GM18511 (cell line): ENCODE data around the gene IL10.
A peak's percentile ranks its signal among the peaks of the same experiment; 100 is the strongest.
"Not testable (repeated sequence)": the region's sequence is repeated elsewhere in the genome, so short reads cannot be mapped to it uniquely, and the experiment has no call there.

Experiments
- ATAC-seq: cut with Tn5 transposase; IDR thresholded peaks from one replicate; pipeline ENCODE4 v1.9.1; 2021; ENCODE audit warnings: mild to moderate bottlenecking, moderate library complexity; ENCODE audit not compliant: unreplicated experiment

The IL10 gene

GRCh38 chr1:206794294-206794908 lies 22.1 kb upstream of the IL10 start:
- no peak for ATAC-seq

GRCh38 chr1:206793620-206794019 lies 21.3 kb upstream of the IL10 start:
- ATAC-seq: no peak

DNA sequence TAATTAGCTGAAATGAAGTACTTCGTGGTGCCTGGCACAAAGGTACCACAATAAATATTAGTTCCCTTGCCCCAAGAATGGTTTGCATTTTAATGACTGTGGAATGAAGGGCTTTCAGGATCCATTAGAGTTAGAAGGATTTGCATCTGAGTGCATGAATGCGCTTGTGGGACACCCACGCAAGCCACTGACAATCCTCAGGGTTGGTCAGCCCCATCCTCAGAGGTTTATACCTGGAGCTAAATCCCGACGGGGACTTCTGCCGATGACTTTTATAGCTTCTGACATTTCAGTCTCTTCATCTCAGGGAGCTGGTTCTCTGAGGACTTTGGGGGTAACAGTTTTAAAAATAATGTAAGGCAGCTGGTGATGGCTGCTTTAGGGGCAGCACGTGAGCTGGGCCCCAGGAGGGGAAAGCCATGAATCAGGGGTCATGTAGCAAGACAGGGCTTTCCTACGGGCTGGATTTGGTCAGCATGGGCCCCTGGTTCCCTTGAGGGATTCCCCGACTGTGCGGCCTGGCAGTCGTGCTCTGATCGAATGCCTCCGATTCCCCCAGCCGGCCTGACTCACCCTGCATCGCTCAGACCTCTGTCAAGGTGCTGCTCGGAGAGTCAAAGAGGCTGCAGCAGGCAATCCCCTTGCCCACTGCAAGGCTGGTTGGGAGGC lies 20.8 kb upstream of the IL10 start:
- peak; percentile 57 for ATAC-seq

- ATAC-seq: peak; percentile 40
These were observed 18.4 kb upstream of the IL10 start for GRCh38 chr1:206790502-206791250.

DNA sequence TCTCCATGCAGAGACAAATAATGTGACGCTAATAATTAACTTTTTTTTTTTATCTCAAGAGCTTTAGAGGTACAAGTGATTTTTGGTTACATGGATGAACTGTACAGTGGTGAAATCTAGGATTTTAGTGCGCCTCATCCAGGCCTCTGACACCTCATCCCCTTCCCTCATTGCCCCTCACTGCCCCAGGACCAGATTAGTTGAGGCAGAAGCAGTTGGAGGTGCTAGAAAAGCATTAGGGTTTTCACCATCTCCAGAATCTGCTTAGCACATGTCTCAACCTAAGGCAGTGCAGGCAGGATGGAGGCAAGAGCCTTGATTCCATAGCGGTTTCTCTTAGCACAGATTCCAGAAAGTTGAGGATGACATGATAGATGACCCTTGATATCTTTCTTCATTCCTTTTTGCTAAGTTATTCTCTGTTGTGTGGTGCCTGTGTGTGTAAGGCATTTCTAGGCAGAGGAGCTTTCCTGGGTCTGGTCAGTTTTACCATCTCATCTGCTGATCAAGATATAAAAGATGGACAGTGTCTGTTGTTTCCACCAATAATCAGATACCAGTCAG lies 16.3 kb upstream of the IL10 start:
- ATAC-seq: no peak

GRCh38 chr1:206787891-206788290 lies 15.6 kb upstream of the IL10 start:
- no peak for ATAC-seq

DNA sequence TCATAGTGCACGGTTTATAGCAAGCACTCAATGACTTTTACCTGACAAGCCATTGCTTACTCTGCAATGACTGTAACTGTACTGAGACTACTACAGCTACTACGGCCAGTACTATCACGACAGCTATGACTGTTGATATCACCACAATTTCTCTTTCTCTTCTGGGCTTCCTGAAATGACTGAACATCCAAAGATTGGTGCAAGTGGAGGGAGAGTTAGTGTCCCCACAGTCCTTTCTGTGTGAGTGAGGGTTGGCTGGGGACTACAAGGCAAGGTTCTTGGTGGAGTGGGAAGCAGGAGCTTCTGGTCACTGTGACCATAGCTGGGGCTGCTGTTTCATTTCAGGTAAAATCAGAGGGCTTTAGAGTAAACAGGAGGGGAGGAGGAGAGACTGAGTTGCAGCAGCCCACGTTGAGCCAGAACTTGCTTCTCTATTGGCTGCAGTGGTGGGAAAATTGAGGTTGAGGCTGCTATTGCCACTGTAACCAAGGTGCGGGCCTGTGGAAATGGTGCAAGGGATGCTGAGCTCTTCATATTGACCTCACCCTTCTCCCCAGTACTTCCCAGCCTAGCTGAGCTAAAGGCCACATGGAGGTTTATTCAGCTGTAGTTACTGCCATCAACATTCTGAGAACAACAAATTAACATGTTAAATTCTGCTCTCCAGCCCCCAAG lies 14.1 kb upstream of the IL10 start:
- no peak for ATAC-seq

- no peak for ATAC-seq
These were observed 13.0 kb upstream of the IL10 start for GRCh38 chr1:206785182-206785765.

GRCh38 chr1:206784471-206784903 lies 12.2 kb upstream of the IL10 start:
- peak; percentile 72 for ATAC-seq

DNA sequence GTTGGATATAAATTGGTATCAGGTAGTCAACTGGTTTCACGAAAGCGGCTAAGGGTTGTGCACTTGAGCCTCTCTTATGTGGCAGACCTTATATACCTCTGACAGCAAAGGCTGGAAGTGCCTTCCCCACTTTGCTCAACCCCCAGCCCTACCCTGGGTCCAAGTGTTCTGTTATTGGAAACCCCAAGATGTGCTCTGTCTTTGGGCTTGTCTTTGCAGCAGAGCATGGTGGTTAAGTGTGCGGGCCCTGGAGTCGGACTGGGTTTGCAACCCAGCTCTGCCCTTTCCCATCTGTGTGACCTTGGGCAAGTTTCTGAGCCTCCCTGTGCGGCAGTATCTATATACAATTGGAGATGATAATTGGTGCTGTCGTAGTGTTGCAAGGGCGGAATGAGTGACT lies 11.2 kb upstream of the IL10 start:
- ATAC-seq: no peak

- peak; percentile 68 for ATAC-seq
These were observed 10.2 kb upstream of the IL10 start for GRCh38 chr1:206782448-206782847.

DNA sequence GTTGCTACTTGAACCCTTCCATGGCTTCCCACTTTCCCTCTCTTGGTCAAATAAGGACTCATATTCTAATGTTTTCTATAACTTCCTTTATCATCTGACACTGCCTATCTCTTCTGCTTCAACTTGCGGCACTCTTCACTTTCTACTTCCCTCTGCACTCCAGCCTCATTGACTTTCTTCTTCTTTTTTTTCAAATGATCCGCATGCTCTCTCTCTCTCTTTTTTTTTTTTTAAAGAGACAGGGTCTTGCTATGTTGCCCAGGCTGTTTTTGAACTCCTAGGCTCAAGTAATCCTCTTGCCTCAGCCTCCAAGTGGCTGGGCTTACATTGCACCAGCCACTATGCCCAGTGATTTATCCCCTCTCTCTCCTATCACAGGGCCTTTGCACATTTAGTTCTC lies 7.3 kb upstream of the IL10 start:
- ATAC-seq: no peak

GRCh38 chr1:206778911-206779310 lies 6.6 kb upstream of the IL10 start:
- not testable (repeated sequence) for ATAC-seq

GRCh38 chr1:206778031-206778430 lies 5.7 kb upstream of the IL10 start:
- ATAC-seq: no peak

DNA sequence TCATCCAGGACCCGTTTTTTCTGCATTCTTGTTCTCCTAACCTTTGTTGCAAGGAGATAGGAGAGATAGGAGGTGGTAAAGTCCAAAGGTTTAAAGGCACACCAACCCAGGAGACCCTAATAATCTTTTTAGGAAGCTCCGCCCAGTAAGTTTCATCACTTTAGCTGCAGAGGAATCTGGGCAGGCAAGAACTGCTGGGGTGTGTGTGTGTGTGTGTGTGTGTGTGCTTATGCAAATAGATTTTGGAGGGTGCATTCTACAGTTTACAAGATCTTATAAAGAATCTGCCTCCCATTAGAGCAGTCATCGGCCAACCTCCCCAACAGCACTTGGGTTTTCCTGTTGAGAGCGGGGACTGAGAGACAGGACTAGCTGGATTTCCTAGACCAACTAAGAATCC lies 3.9 kb upstream of the IL10 start:
- ATAC-seq: no peak

DNA sequence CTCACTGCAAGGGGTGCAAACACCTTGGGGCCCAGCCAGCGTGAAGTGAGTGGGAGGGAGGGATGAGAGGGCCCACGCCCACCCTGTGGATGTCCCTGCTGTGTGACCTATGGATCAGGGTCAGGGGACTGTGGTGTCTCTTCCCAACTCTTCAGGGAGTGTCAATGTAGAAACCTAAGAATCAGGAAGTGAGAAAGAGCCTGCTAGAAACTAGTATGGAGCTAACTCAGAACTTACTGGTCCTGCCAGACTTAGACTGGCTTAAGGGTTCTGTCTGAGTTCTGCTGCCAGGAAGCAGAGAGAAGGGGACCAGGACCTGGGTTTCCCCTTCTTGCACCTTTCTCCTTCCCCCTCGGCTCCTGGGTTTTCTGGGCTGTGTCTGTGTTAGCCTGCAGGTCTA lies 1.8 kb upstream of the IL10 start:
- ATAC-seq: no peak

- no peak for ATAC-seq
These were observed 979 bp downstream of the IL10 start for GRCh38 chr1:206771338-206771692.

DNA sequence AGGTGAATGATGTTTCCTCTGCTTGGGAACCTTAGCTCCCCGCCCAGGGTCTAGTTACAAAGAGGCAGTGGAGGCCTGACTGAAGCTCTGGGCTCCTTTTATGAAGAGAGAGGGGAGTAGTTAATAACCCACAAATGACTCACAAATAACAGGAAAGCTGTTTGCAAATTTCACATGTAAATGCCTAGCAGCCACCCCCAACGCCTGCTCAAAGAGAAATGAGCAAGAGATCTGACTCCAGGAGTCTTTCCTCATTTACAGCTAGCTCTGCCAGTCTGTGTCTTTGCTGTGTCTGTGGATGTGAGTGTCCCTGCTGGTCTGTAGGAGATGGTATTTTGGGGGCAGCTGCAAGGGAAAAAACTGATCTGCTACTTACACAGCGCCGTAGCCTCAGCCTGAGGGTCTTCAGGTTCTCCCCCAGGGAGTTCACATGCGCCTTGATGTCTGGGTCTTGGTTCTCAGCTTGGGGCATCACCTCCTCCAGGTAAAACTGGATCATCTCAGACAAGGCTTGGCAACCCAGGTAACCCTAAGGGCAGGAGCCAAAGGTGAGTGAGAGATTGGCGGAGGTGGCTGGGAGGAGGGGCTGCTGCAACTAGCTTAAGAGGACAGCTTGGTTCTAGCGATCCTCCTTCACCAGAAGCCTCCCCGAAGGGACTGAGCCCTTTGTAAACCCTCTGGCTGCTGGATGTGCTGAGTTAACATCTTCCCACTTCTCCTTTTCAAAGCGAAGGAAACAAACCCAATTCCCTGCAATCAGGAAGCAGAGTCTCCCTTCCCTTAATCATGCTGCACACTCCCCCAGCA lies 1.6 kb downstream of the IL10 start, which contains the start of gene IL19:
IL19 (plus strand) TSS at position 243 of the 807 bp plus-strand sequence. CDS start 65,890 bp downstream, outside the sequence.
- peak; percentile 32 for ATAC-seq

DNA sequence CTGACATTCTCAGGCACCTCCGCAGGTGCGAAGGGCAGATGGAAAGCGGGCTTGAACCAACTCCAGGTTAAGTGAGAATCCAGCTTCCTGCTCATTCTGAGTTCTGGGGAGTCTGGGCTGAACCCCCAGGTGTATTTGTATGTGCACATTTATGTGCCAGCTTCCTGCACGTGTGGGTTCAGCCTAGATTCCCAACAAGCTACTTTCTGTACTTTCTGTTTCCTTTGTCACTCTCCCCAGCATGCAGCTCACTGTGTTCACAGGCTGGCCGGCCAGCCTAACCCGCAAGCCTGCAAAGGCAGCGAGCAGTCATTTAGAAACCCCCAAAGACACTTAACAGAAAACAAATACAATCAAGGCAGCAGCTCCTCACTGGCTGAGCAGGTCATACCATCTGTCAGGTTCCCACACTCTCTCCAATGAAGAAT lies 3.0 kb downstream of the IL10 start:
- peak; percentile 66 for ATAC-seq
